ENCODE measurements around the gene MROH9. TPM values are rescaled to one million over a fixed set of nuclear protein-coding genes. Genes with fewer than 3 reads are reported as not detected.
"Not testable (repeated sequence)": the region's sequence is repeated elsewhere in the genome, so short reads cannot be mapped to it uniquely, and the experiment has no call there.

Gene MROH9
- total RNA-seq, 1 donor from 2014 or later: not detected

GRCh38 chr1:170929412-170929834 is 5.9 kb upstream of the MROH9 start:
- no peaks in the 10 kb centered on the region for H3K4me1 Mint-ChIP-seq (ENCODE audit: low read depth)
- no peak for DNase-seq (ENCODE audit: low spot score)
- H3K27me3 Mint-ChIP-seq (ENCODE audit: insufficient read depth): peaks cover 4% of the 10 kb centered on the region
- intact Hi-C loops (cut with micrococcal nuclease): loop anchor here (1.0 kb wide), 2 partner anchors 240 to 1000 kb away; no protein-coding TSS in a partner anchor
- H3K4me3 Mint-ChIP-seq: no peak overlapping the region
- H3K36me3 Mint-ChIP-seq (ENCODE audit: low read depth): no peaks in the 10 kb centered on the region
- H3K9me3 Mint-ChIP-seq: no peaks in the 10 kb centered on the region
- H3K27ac Mint-ChIP-seq: no peak overlapping the region

- H3K27ac Mint-ChIP-seq: no peak overlapping the region
- H3K4me3 Mint-ChIP-seq: no peak overlapping the region
- peak; percentile 8 for DNase-seq (ENCODE audit: low spot score)
- no peaks in the 10 kb centered on the region for H3K4me1 Mint-ChIP-seq (ENCODE audit: low read depth)
- H3K27me3 Mint-ChIP-seq (ENCODE audit: insufficient read depth): peaks cover 4% of the 10 kb centered on the region
- H3K36me3 Mint-ChIP-seq (ENCODE audit: low read depth): no peaks in the 10 kb centered on the region
- intact Hi-C loops (cut with micrococcal nuclease): loop anchor here (1.0 kb wide), 2 partner anchors 241 to 1001 kb away; no protein-coding TSS in a partner anchor
- H3K9me3 Mint-ChIP-seq: no peaks in the 10 kb centered on the region
Observed at GRCh38 chr1:170929835-170930554, 5.3 kb upstream of the MROH9 start.

GRCh38 chr1:170931650-170932049 is 3.7 kb upstream of the MROH9 start:
- intact Hi-C loops (cut with micrococcal nuclease): no loop called here
- DNase-seq (ENCODE audit: low spot score): no peak
- Mint-ChIP-seq H3K9me3 (no peaks in the 10 kb centered on the region), H3K27ac (no peak overlapping the region), H3K36me3 (ENCODE audit: low read depth) (no peaks in the 10 kb centered on the region), H3K27me3 (ENCODE audit: insufficient read depth) (peaks cover 4% of the 10 kb centered on the region), H3K4me3 (no peak overlapping the region), H3K4me1 (ENCODE audit: low read depth) (no peaks in the 10 kb centered on the region)

- Mint-ChIP-seq H3K36me3 (ENCODE audit: low read depth) (no peaks in the 10 kb centered on the region), H3K27ac (no peak overlapping the region), H3K4me1 (ENCODE audit: low read depth) (no peaks in the 10 kb centered on the region), H3K4me3 (no peak overlapping the region), H3K9me3 (no peaks in the 10 kb centered on the region), H3K27me3 (ENCODE audit: insufficient read depth) (peaks cover 2% of the 10 kb centered on the region)
- no peak for DNase-seq (ENCODE audit: low spot score)
- intact Hi-C loops (cut with micrococcal nuclease): no loop called here
Observed at GRCh38 chr1:170932236-170932635, 3.1 kb upstream of the MROH9 start.

- no peak for DNase-seq (ENCODE audit: low spot score)
- Mint-ChIP-seq H3K36me3 (ENCODE audit: low read depth) (no peaks in the 10 kb centered on the region), H3K27me3 (ENCODE audit: insufficient read depth) (peaks cover 4% of the 10 kb centered on the region), H3K4me3 (no peak overlapping the region), H3K27ac (no peak overlapping the region), H3K4me1 (ENCODE audit: low read depth) (no peaks in the 10 kb centered on the region), H3K9me3 (no peaks in the 10 kb centered on the region)
- intact Hi-C loops (cut with micrococcal nuclease): no loop called here
Observed at GRCh38 chr1:170938281-170938680, 2.9 kb downstream of the MROH9 start.

- intact Hi-C loops (cut with micrococcal nuclease): no loop called here
- no peaks in the 10 kb centered on the region for H3K9me3 Mint-ChIP-seq
- no peaks in the 10 kb centered on the region for H3K4me1 Mint-ChIP-seq (ENCODE audit: low read depth)
- no peak overlapping the region for H3K4me3 Mint-ChIP-seq
- H3K36me3 Mint-ChIP-seq (ENCODE audit: low read depth): no peaks in the 10 kb centered on the region
- no peak for DNase-seq (ENCODE audit: low spot score)
- peaks cover 5% of the 10 kb centered on the region for H3K27me3 Mint-ChIP-seq (ENCODE audit: insufficient read depth)
- H3K27ac Mint-ChIP-seq: no peak overlapping the region
Observed at GRCh38 chr1:170939476-170939875, 4.1 kb downstream of the MROH9 start.

- H3K9me3 Mint-ChIP-seq; H3K27me3 Mint-ChIP-seq (ENCODE audit: insufficient read depth); intact Hi-C loops (cut with micrococcal nuclease); DNase-seq (ENCODE audit: low spot score); H3K4me3 Mint-ChIP-seq; H3K36me3 Mint-ChIP-seq (ENCODE audit: low read depth); H3K4me1 Mint-ChIP-seq (ENCODE audit: low read depth); H3K27ac Mint-ChIP-seq: not testable (repeated sequence)
Observed at GRCh38 chr1:170951744-170952143, 16.4 kb downstream of the MROH9 start.

GRCh38 chr1:170959385-170959784 is 24.1 kb downstream of the MROH9 start:
- no peak overlapping the region for H3K4me3 Mint-ChIP-seq
- DNase-seq (ENCODE audit: low spot score): no peak
- no peaks in the 10 kb centered on the region for H3K4me1 Mint-ChIP-seq (ENCODE audit: low read depth)
- no peak overlapping the region for H3K27ac Mint-ChIP-seq
- no peaks in the 10 kb centered on the region for H3K27me3 Mint-ChIP-seq (ENCODE audit: insufficient read depth)
- intact Hi-C loops (cut with micrococcal nuclease): no loop called here
- H3K9me3 Mint-ChIP-seq: no peaks in the 10 kb centered on the region
- H3K36me3 Mint-ChIP-seq (ENCODE audit: low read depth): no peaks in the 10 kb centered on the region

- H3K9me3 Mint-ChIP-seq: no peaks in the 10 kb centered on the region
- no peak overlapping the region for H3K27ac Mint-ChIP-seq
- no peak overlapping the region for H3K4me3 Mint-ChIP-seq
- H3K36me3 Mint-ChIP-seq (ENCODE audit: low read depth): no peaks in the 10 kb centered on the region
- intact Hi-C loops (cut with micrococcal nuclease): no loop called here
- DNase-seq (ENCODE audit: low spot score): no peak
- peaks cover 4% of the 10 kb centered on the region for H3K27me3 Mint-ChIP-seq (ENCODE audit: insufficient read depth)
- H3K4me1 Mint-ChIP-seq (ENCODE audit: low read depth): no peaks in the 10 kb centered on the region
Observed at GRCh38 chr1:170964506-170964905, 29.2 kb downstream of the MROH9 start.

- Mint-ChIP-seq H3K4me3 (no peak overlapping the region), H3K27ac (no peak overlapping the region), H3K9me3 (no peaks in the 10 kb centered on the region), H3K27me3 (ENCODE audit: insufficient read depth) (peaks cover 4% of the 10 kb centered on the region), H3K36me3 (ENCODE audit: low read depth) (no peaks in the 10 kb centered on the region), H3K4me1 (ENCODE audit: low read depth) (no peaks in the 10 kb centered on the region)
- intact Hi-C loops (cut with micrococcal nuclease): loop anchor here (2.0 to 5.0 kb wide), 2 partner anchors 220 to 260 kb away; partner anchors contain the start of gene FMO2
- no peak for DNase-seq (ENCODE audit: low spot score)
Observed at GRCh38 chr1:170967042-170967910, 31.9 kb downstream of the MROH9 start.

GRCh38 chr1:170970256-170970655 is 34.9 kb downstream of the MROH9 start:
- Mint-ChIP-seq H3K4me3 (no peak overlapping the region), H3K9me3 (no peaks in the 10 kb centered on the region), H3K4me1 (ENCODE audit: low read depth) (no peaks in the 10 kb centered on the region), H3K36me3 (ENCODE audit: low read depth) (no peaks in the 10 kb centered on the region), H3K27me3 (ENCODE audit: insufficient read depth) (peaks cover 4% of the 10 kb centered on the region), H3K27ac (no peak overlapping the region)
- no peak for DNase-seq (ENCODE audit: low spot score)
- intact Hi-C loops (cut with micrococcal nuclease): no loop called here

- H3K4me1 Mint-ChIP-seq (ENCODE audit: low read depth): no peaks in the 10 kb centered on the region
- no peak for DNase-seq (ENCODE audit: low spot score)
- no peaks in the 10 kb centered on the region for H3K36me3 Mint-ChIP-seq (ENCODE audit: low read depth)
- no peaks in the 10 kb centered on the region for H3K27me3 Mint-ChIP-seq (ENCODE audit: insufficient read depth)
- no peaks in the 10 kb centered on the region for H3K9me3 Mint-ChIP-seq
- intact Hi-C loops (cut with micrococcal nuclease): no loop called here
- H3K27ac Mint-ChIP-seq: no peak overlapping the region
- no peak overlapping the region for H3K4me3 Mint-ChIP-seq
Observed at GRCh38 chr1:170978371-170978910, 43.1 kb downstream of the MROH9 start.

GRCh38 chr1:170985406-170985805 is 50.1 kb downstream of the MROH9 start:
- H3K27ac Mint-ChIP-seq: no peak overlapping the region
- intact Hi-C loops (cut with micrococcal nuclease): no loop called here
- H3K4me1 Mint-ChIP-seq (ENCODE audit: low read depth): no peaks in the 10 kb centered on the region
- no peaks in the 10 kb centered on the region for H3K9me3 Mint-ChIP-seq
- DNase-seq (ENCODE audit: low spot score): no peak
- H3K36me3 Mint-ChIP-seq (ENCODE audit: low read depth): no peaks in the 10 kb centered on the region
- H3K27me3 Mint-ChIP-seq (ENCODE audit: insufficient read depth): no peaks in the 10 kb centered on the region
- no peak overlapping the region for H3K4me3 Mint-ChIP-seq

Measured in activated T-helper 1 cell treated with anti-CD3 and anti-CD28 coated beads, Interleukin-12 subunit alpha, Interleukin-12 subunit beta, Interleukin-2, Interleukin-4 antibody, amounts not matched to agents 30 ng/mL and 10 ng/mL and 1 ng/mL, durations not matched to agents 14 hours and 24 hours and 36 hours (primary cell).